MM.1S (cell line): Measurements from ENCODE around the gene CACNA1C.
"Not testable (repeated sequence)": the region's sequence is repeated elsewhere in the genome, so short reads cannot be mapped to it uniquely, and the experiment has no call there.

Source experiments
- DNase-seq: peaks from one replicate; pipeline ENCODE4 v3.0.0-alpha.2; 2015
- H2AFZ ChIP-seq: fragments of 300-600 bp; sonication (generic); 2 replicates; pipeline ENCODE4 v1.6.0; 2016; ENCODE audit warnings: antibody characterized with exemption, low read length
- H3F3A ChIP-seq: fragments of 300-600 bp; sonication (generic); 2 replicates; pipeline ENCODE4 v1.6.1; 2016; ENCODE audit warnings: mild to moderate bottlenecking, antibody characterized with exemption, low read length, moderate library complexity, mixed read lengths; ENCODE audit not compliant: insufficient read depth
- H3K27ac ChIP-seq: fragments of 300-600 bp; sonication (generic); 2 replicates; pipeline ENCODE4 v1.5.1; 2016; ENCODE audit warnings: mild to moderate bottlenecking, low read length
- H3K27me3 ChIP-seq: fragments of 300-600 bp; sonication (generic); replicated peaks from 2 replicates; pipeline ENCODE4 v1.6.0; 2016; ENCODE audit warnings: low read length; ENCODE audit not compliant: insufficient read depth
- H3K36me3 ChIP-seq: fragments of 300-600 bp; sonication (generic); replicated peaks from 2 replicates; pipeline ENCODE4 v1.6.1; 2016; ENCODE audit warnings: mild to moderate bottlenecking, low read length, mixed read lengths; ENCODE audit not compliant: insufficient read depth
- H3K4me1 ChIP-seq: fragments of 300-600 bp; sonication (generic); 2 replicates; pipeline ENCODE4 v1.6.1; 2016; ENCODE audit warnings: low read length, mixed read lengths
- H3K4me2 ChIP-seq: fragments of 300-600 bp; sonication (generic); 2 replicates; pipeline ENCODE4 v1.6.0; 2016; ENCODE audit warnings: low read depth, low read length
- H3K4me3 ChIP-seq: fragments of 300-600 bp; sonication (generic); 2 replicates; pipeline ENCODE4 v1.5.1; 2016; ENCODE audit warnings: low read length, mixed read lengths
- H3K79me2 ChIP-seq: fragments of 300-600 bp; sonication (generic); 2 replicates; pipeline ENCODE4 v1.6.1; 2016; ENCODE audit warnings: mixed run types, low read length, mixed read lengths
- H3K9ac ChIP-seq: fragments of 300-600 bp; sonication (generic); 2 replicates; pipeline ENCODE4 v1.6.1; 2016; ENCODE audit warnings: low read length, mixed read lengths
- H3K9me2 ChIP-seq: fragments of 300-600 bp; sonication (generic); replicated peaks from 2 replicates; pipeline ENCODE4 v1.6.1; 2016; ENCODE audit warnings: mild to moderate bottlenecking, low read length, mixed read lengths; ENCODE audit not compliant: insufficient read depth
- H3K9me3 ChIP-seq: fragments of 300-600 bp; sonication (generic); replicated peaks from 2 replicates; pipeline ENCODE4 v1.6.1; 2016; ENCODE audit warnings: mild to moderate bottlenecking, low read length, mixed read lengths; ENCODE audit not compliant: insufficient read depth
- H4K20me1 ChIP-seq: fragments of 300-600 bp; sonication (generic); 2 replicates; pipeline ENCODE4 v1.6.1; 2016; ENCODE audit warnings: mild to moderate bottlenecking, low read length, moderate library complexity, mixed read lengths; ENCODE audit not compliant: insufficient read depth
- CTCF ChIP-seq: fragments of 300-600 bp; sonication (generic); IDR thresholded peaks from 2 replicates; pipeline ENCODE4 v1.5.1; 2016; ENCODE audit warnings: antibody characterized with exemption, low read length, mixed read lengths
- EZH2 ChIP-seq: fragments of 300-600 bp; sonication (generic); optimal IDR thresholded peaks from 2 replicates; pipeline ENCODE3; 2017; ENCODE audit warnings: low read depth, mild to moderate bottlenecking, antibody characterized with exemption, low read length, mixed read lengths
- EZH2phosphoT487 ChIP-seq: fragments of 300-600 bp; sonication (generic); IDR thresholded peaks from 2 replicates; pipeline ENCODE4 v1.6.1; 2018; ENCODE audit warnings: antibody characterized with exemption, low read length

Gene CACNA1C

GRCh38 chr12:2490831-2491230, 438.0 kb downstream of the CACNA1C start:
- Histone ChIP-seq H3K4me3 (no peak overlapping the region), H2AFZ (no peak overlapping the region), H3K79me2 (no peaks in the 10 kb centered on the region), H3K27ac (no peak overlapping the region), H3K4me2 (no peak overlapping the region), H3K9me3 (no peaks in the 10 kb centered on the region), H3K27me3 (no peaks in the 10 kb centered on the region), H3K9me2 (no peaks in the 10 kb centered on the region), H4K20me1 (no peaks in the 10 kb centered on the region), H3F3A (no peaks in the 10 kb centered on the region), H3K36me3 (no peaks in the 10 kb centered on the region), H3K4me1 (0 out of 2 replicates have a peak, but pooled peaks cover 7% of the 10 kb centered on the region), H3K9ac (no peak overlapping the region)
- no peak for DNase-seq
- TF ChIP-seq CTCF (no peak), EZH2 (no peak), EZH2phosphoT487 (no peak)

DNA sequence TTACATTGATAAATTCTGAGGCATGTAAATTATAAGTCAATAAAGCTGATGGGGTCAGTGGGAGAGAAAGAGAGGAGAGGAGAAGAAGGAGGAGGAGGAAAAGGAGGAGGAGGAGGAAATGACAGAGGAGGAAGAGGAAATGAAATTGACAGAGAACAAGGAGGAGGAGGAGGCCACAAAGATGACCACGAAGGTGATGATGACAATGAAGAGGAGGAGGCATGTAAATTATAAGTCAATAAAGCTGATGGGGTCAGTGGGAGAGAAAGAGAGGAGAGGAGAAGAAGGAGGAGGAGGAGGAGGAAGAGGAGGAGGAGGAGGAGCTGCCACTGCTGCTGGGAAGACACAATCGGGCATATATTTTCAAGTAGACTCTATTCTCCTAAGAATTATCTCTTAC, 438.6 kb downstream of the CACNA1C start:
- H3K79me2 ChIP-seq, H2AFZ ChIP-seq, H3F3A ChIP-seq, H3K27ac ChIP-seq, H3K9me3 ChIP-seq, H3K9me2 ChIP-seq, H3K36me3 ChIP-seq, H3K4me1 ChIP-seq, H4K20me1 ChIP-seq, H3K4me2 ChIP-seq, H3K27me3 ChIP-seq, H3K4me3 ChIP-seq, H3K9ac ChIP-seq, DNase-seq: not testable (repeated sequence)

DNA sequence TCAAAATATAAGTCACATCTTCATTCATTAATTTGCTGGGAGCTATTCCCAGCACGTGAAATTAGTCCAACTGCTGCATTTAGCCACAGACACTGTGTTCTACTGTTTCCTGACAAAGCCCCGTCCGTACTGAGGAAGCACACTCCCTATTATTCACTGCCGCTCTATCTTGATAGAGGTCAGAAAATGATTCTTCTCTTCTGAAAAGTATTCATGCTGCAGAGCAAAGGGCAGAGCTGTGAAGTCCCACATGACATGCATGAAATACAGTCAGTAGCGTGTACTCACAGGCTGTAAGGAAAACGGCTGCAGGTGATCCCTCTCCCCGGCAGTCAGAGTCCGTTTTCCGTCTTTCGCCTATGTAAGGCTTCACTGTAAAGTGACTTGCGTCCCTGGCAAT, 439.4 kb downstream of the CACNA1C start:
- no peak overlapping the region for H3K4me3 ChIP-seq
- no peak for DNase-seq

More for the DNA sequence above, 439.4 kb downstream of the CACNA1C start:
- H3K9me2 ChIP-seq: no peaks in the 10 kb centered on the region
- no peak overlapping the region for H3K27ac ChIP-seq
- H4K20me1 ChIP-seq: no peaks in the 10 kb centered on the region
- H3K9me3 ChIP-seq: no peaks in the 10 kb centered on the region
- no peak overlapping the region for H3K4me2 ChIP-seq
- no peak overlapping the region for H2AFZ ChIP-seq
- TF ChIP-seq EZH2 (no peak), CTCF (no peak), EZH2phosphoT487 (no peak)
- H3K4me1 ChIP-seq: 0 out of 2 replicates have a peak, but pooled peaks cover 7% of the 10 kb centered on the region
- no peaks in the 10 kb centered on the region for H3F3A ChIP-seq
- no peak overlapping the region for H3K9ac ChIP-seq
- H3K79me2 ChIP-seq: no peaks in the 10 kb centered on the region
- H3K27me3 ChIP-seq: no peaks in the 10 kb centered on the region
- H3K36me3 ChIP-seq: no peaks in the 10 kb centered on the region
